Activated CD8-positive, alpha-beta T cell treated with anti-CD3 and anti-CD28 coated beads for 36 hours (primary cell): ENCODE results near the gene RBM15. TPM values are rescaled to one million over a fixed set of nuclear protein-coding genes. Genes with fewer than 3 reads are reported as not detected.

Source experiments
- ATAC-seq: fragments of 200-7000 bp; cut with Tn5 transposase; one replicate; pipeline ENCODE4 v1.10.0; 2021; ENCODE audit warnings: mild to moderate bottlenecking, moderate library complexity
- CTCF ChIA-PET: fragments of 350-600 bp; sonication (Branson Sonifier 250); formaldehyde crosslinking; loops from one replicate; lab custom pipeline; 2021; ENCODE audit warnings: antibody characterized with exemption; lab: Charles Lee
- POLR2A ChIA-PET: fragments of 350-600 bp; sonication (Branson Sonifier 250); formaldehyde crosslinking; loops from one replicate; lab custom pipeline; 2021; ENCODE audit warnings: antibody characterized with exemption; lab: Charles Lee
- DNase-seq: peaks from one replicate; pipeline ENCODE4 v3.0.0-alpha.2; 2020
- H3K27ac Mint-ChIP-seq: one replicate; pipeline ENCODE4 v1.8.0; 2021; ENCODE audit warnings: mild to moderate bottlenecking, mixed read lengths
- H3K27me3 Mint-ChIP-seq: one replicate; pipeline ENCODE4 v1.8.0; 2021; ENCODE audit warnings: mixed read lengths
- H3K36me3 Mint-ChIP-seq: one replicate; pipeline ENCODE4 v1.8.0; 2021; ENCODE audit warnings: low read depth, mixed read lengths
- H3K4me1 Mint-ChIP-seq: one replicate; pipeline ENCODE4 v1.8.0; 2021; ENCODE audit warnings: low read depth, mixed read lengths
- H3K4me3 Mint-ChIP-seq: one replicate; pipeline ENCODE4 v1.8.0; 2021; ENCODE audit warnings: mild to moderate bottlenecking, moderate library complexity, mixed read lengths
- H3K9me3 Mint-ChIP-seq: one replicate; pipeline ENCODE4 v1.8.0; 2021; ENCODE audit warnings: mixed read lengths
- CTCF ChIP-seq: fragments of 200-600 bp; IDR thresholded peaks from one replicate; pipeline ENCODE4 v1.8.0; 2022; ENCODE audit warnings: antibody characterized with exemption, mild to moderate bottlenecking
- intact Hi-C: fragments of 100-400 bp; cut with micrococcal nuclease; formaldehyde crosslinking; loops from one replicate; pipeline ENCODE4 v1.10.0; 2022
- total RNA-seq, 2 experiments: library from RNA; stranded (reverse); gene quantifications; one replicate each; pipeline ENCODE4 v1.2.3, GENCODE V29; 2021

Gene RBM15
- total RNA-seq, 2 experiments from 2014 or later: 70.8 to 72.5 TPM

- ChIA-PET POLR2A (no interaction called here), CTCF (interaction anchor here (1.5 to 22.5 kb wide), 2 partner anchors 115 to 140 kb away, joined by 3 to 761 read pairs; partner anchors contain the start of gene KCNC4)
- no peaks in the 10 kb centered on the region for H3K9me3 Mint-ChIP-seq
- H3K27me3 Mint-ChIP-seq: no peaks in the 10 kb centered on the region
- TF ChIP-seq CTCF: no peak
- intact Hi-C loops: no loop called here
- H3K4me1 Mint-ChIP-seq: no peaks in the 10 kb centered on the region
- no peak overlapping the region for H3K27ac Mint-ChIP-seq
- H3K36me3 Mint-ChIP-seq: no peaks in the 10 kb centered on the region
- no peak for DNase-seq
- H3K4me3 Mint-ChIP-seq: no peak overlapping the region
- ATAC-seq: no peak
Observed at GRCh38 chr1:110320168-110320518, 19.0 kb upstream of the RBM15 start.

GRCh38 chr1:110321045-110321444 lies 18.1 kb upstream of the RBM15 start:
- intact Hi-C loops: no loop called here
- no peak for DNase-seq
- no peak for TF ChIP-seq CTCF
- Mint-ChIP-seq H3K27me3 (no peaks in the 10 kb centered on the region), H3K27ac (no peak overlapping the region), H3K36me3 (no peaks in the 10 kb centered on the region), H3K9me3 (no peaks in the 10 kb centered on the region), H3K4me1 (no peaks in the 10 kb centered on the region), H3K4me3 (no peak overlapping the region)
- no peak for ATAC-seq
- CTCF ChIA-PET: interaction anchor here (0.7 to 22.5 kb wide), 4 partner anchors 8 to 175 kb away, joined by 3 to 761 read pairs (median 3); partner anchors contain the start of gene KCNC4
- POLR2A ChIA-PET: no interaction called here

GRCh38 chr1:110321846-110322245 lies 17.3 kb upstream of the RBM15 start:
- no peaks in the 10 kb centered on the region for H3K27me3 Mint-ChIP-seq
- no peaks in the 10 kb centered on the region for H3K9me3 Mint-ChIP-seq

GRCh38 chr1:110324667-110325066 lies 14.5 kb upstream of the RBM15 start:
- no peaks in the 10 kb centered on the region for H3K4me1 Mint-ChIP-seq
- H3K36me3 Mint-ChIP-seq: no peaks in the 10 kb centered on the region
- no peak for DNase-seq
- no peaks in the 10 kb centered on the region for H3K9me3 Mint-ChIP-seq
- intact Hi-C loops: no loop called here
- ChIA-PET POLR2A (no interaction called here), CTCF (interaction anchor here (1.8 to 22.5 kb wide), 2 partner anchors 120 to 136 kb away, joined by 7 to 761 read pairs; partner anchors contain the start of gene KCNC4)
- ATAC-seq: no peak
- no peak overlapping the region for H3K27ac Mint-ChIP-seq
- no peak overlapping the region for H3K4me3 Mint-ChIP-seq
- TF ChIP-seq CTCF: no peak
- no peaks in the 10 kb centered on the region for H3K27me3 Mint-ChIP-seq

More at GRCh38 chr1:110321846-110322245, 17.3 kb upstream of the RBM15 start:
- no peak for TF ChIP-seq CTCF
- H3K4me3 Mint-ChIP-seq: no peak overlapping the region
- POLR2A ChIA-PET: no interaction called here
- no peak for ATAC-seq
- H3K4me1 Mint-ChIP-seq: no peaks in the 10 kb centered on the region
- CTCF ChIA-PET: interaction anchor here (1.2 to 22.5 kb wide), 2 partner anchors 9 to 117 kb away, joined by 3 to 761 read pairs; partner anchors contain the start of gene KCNC4
- no peak overlapping the region for H3K27ac Mint-ChIP-seq
- H3K36me3 Mint-ChIP-seq: no peaks in the 10 kb centered on the region
- intact Hi-C loops: no loop called here
- DNase-seq: no peak

GRCh38 chr1:110326826-110327225 lies 12.4 kb upstream of the RBM15 start:
- H3K27me3 Mint-ChIP-seq: no peaks in the 10 kb centered on the region
- H3K4me3 Mint-ChIP-seq: no peak overlapping the region
- H3K4me1 Mint-ChIP-seq: no peaks in the 10 kb centered on the region
- ATAC-seq: no peak
- no peak overlapping the region for H3K27ac Mint-ChIP-seq
- ChIA-PET CTCF (interaction anchor here (0.6 to 1.1 kb wide), 2 partner anchors 16 to 124 kb away, joined by 3 read pairs; no protein-coding TSS in a partner anchor), POLR2A (no interaction called here)
- DNase-seq: no peak
- H3K36me3 Mint-ChIP-seq: no peaks in the 10 kb centered on the region
- no peak for TF ChIP-seq CTCF
- intact Hi-C loops: no loop called here
- H3K9me3 Mint-ChIP-seq: no peaks in the 10 kb centered on the region
